Breast epithelium (tissue), 3 donors: Measurements from ENCODE around the gene RPUSD1.

ENCODE experiments used
- POLR2AphosphoS5 ChIP-seq, 3 donors: sonication (generic); formaldehyde crosslinking; IDR thresholded peaks; one replicate each; pipeline ENCODE4 v1.6.1; 2017; ENCODE audit warnings: antibody characterized with exemption in 3 of 3
- TF ChIP-seq, protein P1 (sequence below), 3 donors: fragments of 450-650 bp; IDR thresholded peaks; one replicate each; pipeline ENCODE4 v1.5.1; 2016 to 2017; ENCODE audit warnings: antibody characterized with exemption in 3 of 3, mild to moderate bottlenecking in 3 of 3, moderate library complexity in 3 of 3

DNA sequence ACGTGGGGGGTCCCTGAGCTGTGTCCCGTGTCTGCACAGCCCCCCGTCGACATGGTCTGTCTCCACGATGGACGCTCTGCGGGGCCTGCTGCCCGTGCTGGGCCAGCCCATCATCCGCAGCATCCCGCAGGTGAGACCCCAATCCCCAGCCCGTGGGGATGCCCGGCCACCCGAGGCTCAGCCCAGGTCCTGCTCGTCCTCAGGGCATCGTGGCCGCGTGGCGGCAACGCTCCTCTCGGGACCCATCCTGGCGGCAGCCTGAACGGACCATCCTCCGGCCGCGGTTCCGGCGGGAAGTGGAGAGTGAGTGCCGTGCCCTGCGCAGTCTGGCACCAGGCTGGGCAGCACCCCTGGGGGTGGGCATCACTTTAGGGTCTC lies 22.7 kb downstream of the RPUSD1 start:
- TF ChIP-seq, protein P1, sequence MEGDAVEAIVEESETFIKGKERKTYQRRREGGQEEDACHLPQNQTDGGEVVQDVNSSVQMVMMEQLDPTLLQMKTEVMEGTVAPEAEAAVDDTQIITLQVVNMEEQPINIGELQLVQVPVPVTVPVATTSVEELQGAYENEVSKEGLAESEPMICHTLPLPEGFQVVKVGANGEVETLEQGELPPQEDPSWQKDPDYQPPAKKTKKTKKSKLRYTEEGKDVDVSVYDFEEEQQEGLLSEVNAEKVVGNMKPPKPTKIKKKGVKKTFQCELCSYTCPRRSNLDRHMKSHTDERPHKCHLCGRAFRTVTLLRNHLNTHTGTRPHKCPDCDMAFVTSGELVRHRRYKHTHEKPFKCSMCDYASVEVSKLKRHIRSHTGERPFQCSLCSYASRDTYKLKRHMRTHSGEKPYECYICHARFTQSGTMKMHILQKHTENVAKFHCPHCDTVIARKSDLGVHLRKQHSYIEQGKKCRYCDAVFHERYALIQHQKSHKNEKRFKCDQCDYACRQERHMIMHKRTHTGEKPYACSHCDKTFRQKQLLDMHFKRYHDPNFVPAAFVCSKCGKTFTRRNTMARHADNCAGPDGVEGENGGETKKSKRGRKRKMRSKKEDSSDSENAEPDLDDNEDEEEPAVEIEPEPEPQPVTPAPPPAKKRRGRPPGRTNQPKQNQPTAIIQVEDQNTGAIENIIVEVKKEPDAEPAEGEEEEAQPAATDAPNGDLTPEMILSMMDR (IDR thresholded peaks at IDR 0.05) = no peak
- no peak for TF ChIP-seq POLR2AphosphoS5 (IDR thresholded peaks at IDR 0.05)
